PC-9 (cell line): Measurements from ENCODE around the gene ZNF341. TPM values are rescaled to one million over a fixed set of nuclear protein-coding genes. Genes with fewer than 3 reads are reported as not detected.
A peak's percentile ranks its signal among the peaks of the same experiment; 100 is the strongest.

Source experiments
- BruUV-seq: library from RNA; stranded (reverse); fragments of 400-500 nt; replicated peaks from 2 replicates; lab custom pipeline; 2021; lab: Mats Ljungman, UMichigan
- CTCF ChIA-PET: fragments of 300-600 bp; sonication (Branson Sonifier 250); formaldehyde crosslinking; loops from one replicate; lab custom pipeline; 2022; ENCODE audit warnings: antibody characterized with exemption; lab: Charles Lee
- POLR2A ChIA-PET: fragments of 300-600 bp; sonication (Branson Sonifier 250); formaldehyde crosslinking; loops from one replicate; lab custom pipeline; 2022; ENCODE audit warnings: antibody characterized with exemption; ENCODE audit not compliant: unreplicated experiment; lab: Charles Lee
- DNase-seq, 2 experiments: peaks; one replicate each; pipeline versions ENCODE4 v3.0.0 to v3.0.0-alpha.2; 2015 to 2022; ENCODE audit warnings: mixed read lengths in 1 of 2
- H2AFZ ChIP-seq: fragments of 200-600 bp; sonication (generic); 2 replicates; pipeline ENCODE4 v1.8.1; 2017; ENCODE audit warnings: antibody characterized with exemption
- H3F3A ChIP-seq: fragments of 200-600 bp; sonication (generic); 2 replicates; pipeline ENCODE4 v1.8.1; 2017; ENCODE audit warnings: antibody characterized with exemption, mild to moderate bottlenecking, low read depth; ENCODE audit not compliant: insufficient read depth
- H3K27ac ChIP-seq: fragments of 200-600 bp; sonication (generic); 2 replicates; pipeline ENCODE4 v1.6.1; 2016; ENCODE audit warnings: mixed run types
- H3K27me3 ChIP-seq: fragments of 200-600 bp; sonication (generic); 2 replicates; pipeline ENCODE4 v1.6.1; 2016; ENCODE audit warnings: low read depth, mixed run types; ENCODE audit not compliant: insufficient read depth
- H3K36me3 ChIP-seq: fragments of 200-600 bp; sonication (generic); 2 replicates; pipeline ENCODE4 v1.6.1; 2016; ENCODE audit warnings: low read depth, mixed run types
- H3K4me1 ChIP-seq: fragments of 200-600 bp; sonication (generic); replicated peaks from 2 replicates; pipeline ENCODE4 v1.6.1; 2016; ENCODE audit warnings: mixed run types; ENCODE audit not compliant: insufficient read depth
- H3K4me2 ChIP-seq: fragments of 200-600 bp; sonication (generic); 2 replicates; pipeline ENCODE4 v1.6.1; 2017; ENCODE audit warnings: mixed run types
- H3K4me3 ChIP-seq: fragments of 200-600 bp; sonication (generic); 2 replicates; pipeline ENCODE4 v1.6.1; 2016; ENCODE audit warnings: mixed run types
- H3K79me2 ChIP-seq: fragments of 200-600 bp; sonication (generic); 2 replicates; pipeline ENCODE4 v1.6.1; 2017; ENCODE audit warnings: low read depth, mixed run types
- H3K9me2 ChIP-seq: fragments of 200-600 bp; sonication (generic); 2 replicates; pipeline ENCODE4 v1.8.1; 2017; ENCODE audit warnings: mild to moderate bottlenecking; ENCODE audit not compliant: insufficient read depth
- H3K9me3 ChIP-seq: fragments of 200-600 bp; sonication (generic); 2 replicates; pipeline ENCODE4 v1.8.1; 2016; ENCODE audit warnings: low read depth; ENCODE audit not compliant: insufficient read depth
- H4K20me1 ChIP-seq: fragments of 200-600 bp; sonication (generic); 2 replicates; pipeline ENCODE4 v1.8.1; 2017; ENCODE audit not compliant: insufficient read depth
- CTCF ChIP-seq: fragments of 200-600 bp; sonication (generic); conservative IDR thresholded peaks from 2 replicates; pipeline ENCODE4 v1.6.1; 2017; ENCODE audit warnings: mixed run types, antibody characterized with exemption, mild to moderate bottlenecking, moderate library complexity
- EZH2 ChIP-seq: fragments of 200-600 bp; sonication (generic); IDR thresholded peaks from 2 replicates; pipeline ENCODE4 v1.8.0; 2017; ENCODE audit warnings: antibody characterized with exemption, low read depth
- intact Hi-C: fragments of 100-400 bp; cut with micrococcal nuclease; formaldehyde crosslinking; loops from one replicate; pipeline ENCODE4 v1.10.0; 2022; ENCODE audit not compliant: unreplicated experiment
- total RNA-seq: library from RNA; stranded (reverse); gene quantifications from 2 replicates; pipeline ENCODE4 v1.2.3, GENCODE V29; 2021

Gene ZNF341
- total RNA-seq, 1 experiment from 2014 or later: 5.6 TPM

GRCh38 chr20:33815671-33816070 lies 83.9 kb downstream of the ZNF341 start:
- H3K9me3 ChIP-seq: no peaks in the 10 kb centered on the region
- H2AFZ ChIP-seq: no peak overlapping the region
- intact Hi-C loops: loop anchor here (10.0 kb wide), 1 partner anchor 249 kb away; no protein-coding TSS in a partner anchor
- peak overlapping the region; percentile 96 for H3K4me2 ChIP-seq
- peaks cover 38% of the 10 kb centered on the region for H3K4me1 ChIP-seq
- no peaks in the 10 kb centered on the region for H3K27me3 ChIP-seq
- BruUV-seq: no TSS peak
- peaks cover 76% of the 10 kb centered on the region for H4K20me1 ChIP-seq
- ChIA-PET POLR2A (no interaction called here), CTCF (no interaction called here)
- H3K79me2 ChIP-seq: peaks cover 95% of the 10 kb centered on the region
- DNase-seq: no peak
- H3F3A ChIP-seq: peaks cover 36% of the 10 kb centered on the region
- H3K27ac ChIP-seq: no peak overlapping the region
- H3K4me3 ChIP-seq: no peak overlapping the region
- TF ChIP-seq EZH2 (no peak), CTCF (no peak)
- no peaks in the 10 kb centered on the region for H3K9me2 ChIP-seq
- peaks cover 32% of the 10 kb centered on the region for H3K36me3 ChIP-seq

- Histone ChIP-seq H2AFZ (no peak overlapping the region), H3K27ac (no peak overlapping the region), H3K4me1 (peaks cover 36% of the 10 kb centered on the region), H3K9me2 (no peaks in the 10 kb centered on the region), H3F3A (peaks cover 36% of the 10 kb centered on the region), H3K79me2 (peaks cover 100% of the 10 kb centered on the region), H3K4me3 (no peak overlapping the region), H4K20me1 (peaks cover 81% of the 10 kb centered on the region), H3K27me3 (no peaks in the 10 kb centered on the region), H3K9me3 (no peaks in the 10 kb centered on the region), H3K36me3 (peaks cover 32% of the 10 kb centered on the region), H3K4me2 (0 out of 2 replicates have a peak overlapping the region, but pooled peaks have one; percentile 96)
- POLR2A ChIA-PET: no interaction called here
- no peak for TF ChIP-seq CTCF
- TF ChIP-seq EZH2: no peak
- BruUV-seq: no TSS peak
- no peak for DNase-seq
- intact Hi-C loops: loop anchor here (10.0 kb wide), 1 partner anchor 249 kb away; no protein-coding TSS in a partner anchor
- CTCF ChIA-PET: no interaction called here
These were observed 84.4 kb downstream of the ZNF341 start for GRCh38 chr20:33816191-33816590.

GRCh38 chr20:33817411-33817810 lies 85.6 kb downstream of the ZNF341 start:
- H2AFZ ChIP-seq: no peak overlapping the region
- intact Hi-C loops: loop anchor here (10.0 kb wide), 1 partner anchor 247 kb away; no protein-coding TSS in a partner anchor
- no peak for DNase-seq
- no peak overlapping the region for H3K4me3 ChIP-seq
- no peak overlapping the region for H3K4me2 ChIP-seq
- peaks cover 100% of the 10 kb centered on the region for H3K79me2 ChIP-seq
- no peak overlapping the region for H3K27ac ChIP-seq
- CTCF ChIA-PET: no interaction called here
- H3K27me3 ChIP-seq: no peaks in the 10 kb centered on the region
- H3K4me1 ChIP-seq: peaks cover 36% of the 10 kb centered on the region
- no peaks in the 10 kb centered on the region for H3K9me3 ChIP-seq
- POLR2A ChIA-PET: no interaction called here
- TF ChIP-seq CTCF (no peak), EZH2 (no peak)
- BruUV-seq: no TSS peak
- H3K36me3 ChIP-seq: peaks cover 32% of the 10 kb centered on the region
- no peaks in the 10 kb centered on the region for H3K9me2 ChIP-seq
- H4K20me1 ChIP-seq: peaks cover 91% of the 10 kb centered on the region
- peaks cover 27% of the 10 kb centered on the region for H3F3A ChIP-seq
